Naive thymus-derived CD4-positive, alpha-beta T cell (primary cell): Measurements from ENCODE around the gene CHKB. TPM values are rescaled to one million over a fixed set of nuclear protein-coding genes. Genes with fewer than 3 reads are reported as not detected.

Experiments
- ATAC-seq: fragments of 150-1000 bp; cut with Tn5 transposase; 2 replicates; pipeline ENCODE4 v1.10.0; 2021; ENCODE audit warnings: mild to moderate bottlenecking, moderate library complexity
- CTCF ChIA-PET: fragments of 350-600 bp; sonication (Branson Sonifier 250); formaldehyde crosslinking; loops from one replicate; lab custom pipeline; 2021; ENCODE audit warnings: antibody characterized with exemption; lab: Charles Lee
- POLR2A ChIA-PET: fragments of 350-600 bp; sonication (Branson Sonifier 250); formaldehyde crosslinking; loops from one replicate; lab custom pipeline; 2021; ENCODE audit warnings: antibody characterized with exemption, inconsistent platforms; lab: Charles Lee
- DNase-seq, 9 donors: peaks; one replicate each; pipeline versions ENCODE4 v3.0.0 to v3.0.0-alpha.2; 2020 to 2022; ENCODE audit warnings: mixed read lengths in 1 of 9
- H3K27ac ChIP-seq: one replicate; pipeline ENCODE4 v1.7.0; 2013; ENCODE audit warnings: mild to moderate bottlenecking, low read depth, low read length, moderate library complexity
- H3K27me3 ChIP-seq, 2 donors: one replicate each; pipeline ENCODE4 v1.7.0; 2013; ENCODE audit warnings: low read length in 2 of 2, mild to moderate bottlenecking in 2 of 2, moderate library complexity in 2 of 2; ENCODE audit not compliant: control insufficient read depth in 2 of 2, insufficient read depth in 2 of 2
- H3K36me3 ChIP-seq, 3 experiments: 1 replicate in 2 of 3; 2 replicates in 1 of 3; pipeline ENCODE4 v1.7.0; 2013; ENCODE audit warnings: low read length in 3 of 3, mild to moderate bottlenecking in 3 of 3, moderate library complexity in 1 of 3; ENCODE audit not compliant: insufficient read depth in 3 of 3, control insufficient read depth in 2 of 3
- H3K4me1 ChIP-seq, 2 donors: one replicate each; pipeline ENCODE4 v1.7.0; 2013; ENCODE audit warnings: low read length in 2 of 2, mild to moderate bottlenecking in 2 of 2, moderate library complexity in 1 of 2; ENCODE audit not compliant: control insufficient read depth in 2 of 2, insufficient read depth in 2 of 2
- H3K4me3 ChIP-seq: 2 replicates; pipeline ENCODE4 v1.7.0; 2013; ENCODE audit warnings: mild to moderate bottlenecking, low read length
- H3K9me3 ChIP-seq, 3 experiments: 1 replicate in 2 of 3; 2 replicates in 1 of 3; pipeline ENCODE4 v1.7.0; 2013; ENCODE audit warnings: low read length in 3 of 3; ENCODE audit not compliant: control insufficient read depth in 2 of 3
- H3K27ac Mint-ChIP-seq, 9 donors: one replicate each; pipeline ENCODE4 v1.8.0; 2020 to 2022; ENCODE audit warnings: mixed read lengths in 9 of 9, mild to moderate bottlenecking in 8 of 9, moderate library complexity in 5 of 9, inconsistent platforms in 2 of 9
- H3K27me3 Mint-ChIP-seq, 5 donors: one replicate each; pipeline ENCODE4 v1.8.0; 2021 to 2022; ENCODE audit warnings: mixed read lengths in 5 of 5, mild to moderate bottlenecking in 1 of 5
- H3K36me3 Mint-ChIP-seq, 5 donors: one replicate each; pipeline ENCODE4 v1.8.0; 2020 to 2022; ENCODE audit warnings: mixed read lengths in 5 of 5, mild to moderate bottlenecking in 3 of 5, inconsistent platforms in 1 of 5
- H3K4me1 Mint-ChIP-seq, 7 donors: one replicate each; pipeline ENCODE4 v1.8.0; 2020 to 2022; ENCODE audit warnings: mixed read lengths in 7 of 7, mild to moderate bottlenecking in 3 of 7, inconsistent platforms in 1 of 7
- H3K4me3 Mint-ChIP-seq, 10 donors: one replicate each; pipeline ENCODE4 v1.8.0; 2020 to 2022; ENCODE audit warnings: mild to moderate bottlenecking in 10 of 10, mixed read lengths in 10 of 10, moderate library complexity in 6 of 10, inconsistent platforms in 2 of 10
- H3K9me3 Mint-ChIP-seq, 11 donors: one replicate each; pipeline ENCODE4 v1.8.0; 2020 to 2022; ENCODE audit warnings: mixed read lengths in 11 of 11, mild to moderate bottlenecking in 4 of 11, inconsistent platforms in 1 of 11, moderate library complexity in 1 of 11
- intact Hi-C, 2 donors: fragments of 100-400 bp; cut with micrococcal nuclease; formaldehyde crosslinking; loops; one replicate each; pipeline ENCODE4 v1.15.1; 2023
- polyA plus RNA-seq, 2 donors: library from polyadenylated mRNA; unstranded; fragments of 300-500 nt; fragmentation: Illumina TruSeq; gene quantifications; one replicate each; pipeline ENCODE4 v1.2.3, GENCODE V29; 2021
- total RNA-seq, 6 experiments: library from RNA in 5 of 6; stranded (reverse) in 5 of 6; gene quantifications; 1 replicate in 5 of 6; 2 replicates in 1 of 6; pipeline ENCODE4 v1.2.3 and lab custom pipeline; 2021 to 2026

Gene CHKB, protein sequence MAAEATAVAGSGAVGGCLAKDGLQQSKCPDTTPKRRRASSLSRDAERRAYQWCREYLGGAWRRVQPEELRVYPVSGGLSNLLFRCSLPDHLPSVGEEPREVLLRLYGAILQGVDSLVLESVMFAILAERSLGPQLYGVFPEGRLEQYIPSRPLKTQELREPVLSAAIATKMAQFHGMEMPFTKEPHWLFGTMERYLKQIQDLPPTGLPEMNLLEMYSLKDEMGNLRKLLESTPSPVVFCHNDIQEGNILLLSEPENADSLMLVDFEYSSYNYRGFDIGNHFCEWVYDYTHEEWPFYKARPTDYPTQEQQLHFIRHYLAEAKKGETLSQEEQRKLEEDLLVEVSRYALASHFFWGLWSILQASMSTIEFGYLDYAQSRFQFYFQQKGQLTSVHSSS
- 100 to 1,000 TPM; 121 to 214 (median 191) TPM for total RNA-seq
- 10 to 100 TPM; 24.2 to 29.4 TPM for polyA plus RNA-seq
- total RNA-seq (lab: John Stamatoyannopoulos, UW), result 3.8 reads per million, percentile 19 among the genes with 10 or more reads in this experiment

DNA sequence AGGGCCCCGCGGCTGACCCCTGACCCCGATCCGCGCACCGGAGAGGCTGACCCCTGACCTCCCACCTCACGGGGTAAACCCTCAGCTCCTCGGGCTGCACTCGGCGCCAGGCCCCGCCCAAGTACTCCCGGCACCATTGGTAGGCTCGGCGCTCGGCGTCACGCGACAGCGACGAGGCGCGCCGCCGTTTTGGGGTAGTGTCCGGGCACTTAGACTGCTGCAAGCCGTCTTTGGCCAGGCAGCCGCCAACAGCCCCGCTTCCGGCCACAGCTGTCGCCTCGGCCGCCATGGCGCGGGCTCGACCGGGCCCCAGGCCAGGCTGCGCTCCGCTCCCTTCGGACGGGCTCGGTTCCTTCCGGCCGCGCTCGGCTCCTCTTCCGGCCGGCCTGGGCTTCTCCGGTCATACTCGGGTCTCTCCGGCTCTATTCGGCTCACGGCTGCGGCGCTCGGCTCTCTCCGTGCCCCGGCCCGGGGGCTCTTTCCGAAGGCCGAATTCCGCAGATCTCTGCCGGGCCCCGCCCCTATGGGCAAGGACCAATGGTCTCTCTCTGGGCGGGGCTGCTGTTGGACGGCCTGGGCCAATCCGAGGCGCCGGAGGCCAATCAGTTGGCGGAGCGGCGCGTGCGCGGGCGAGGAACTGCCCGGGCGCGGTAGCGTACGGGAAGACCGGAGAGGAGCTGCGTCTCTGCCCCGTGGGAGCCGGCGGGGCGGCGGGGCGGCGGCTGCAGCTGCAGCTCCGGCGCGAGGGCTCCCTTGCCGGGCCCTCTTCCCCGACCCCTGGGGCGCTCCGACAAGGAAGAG, at the start of gene CHKB:
TSS of gene CHKB (minus strand) at position 357 of the 801 bp plus-strand sequence. CDS start at position 289, 68 bp downstream.
- Mint-ChIP-seq H3K4me3 (peak within 1 kb of the TSS; percentile 84 to 97 (median 92)), H3K9me3 (no peaks in the 10 kb centered on the region), H3K36me3 (peaks cover 0 to 12% (median 4%) of the 10 kb centered on the region in 5 donors), H3K27ac (peak within 1 kb of the TSS; percentile 84 to 96 (median 96)), H3K4me1 (peaks cover under 1 to 35% (median 18%) of the 10 kb centered on the region in 7 donors), H3K27me3 (no peaks in the 10 kb centered on the region)
- ATAC-seq (peak; percentile 97), DNase-seq (peak; percentile 95 to 99 (median 99))
- ChIA-PET CTCF (interaction anchor here (2.2 kb wide), 1 partner anchor 38 kb away, joined by 8 read pairs; no protein-coding TSS in a partner anchor), POLR2A (interaction anchor here (1.0 to 3.7 kb wide), 17 partner anchors 13 to 391 kb away, joined by 3 to 33 read pairs (median 4); partner anchors contain the start of genes ARSA, LMF2, NCAPH2 and SCO2)
- peaks cover 16 to 18% of the 10 kb centered on the region in 2 donors for H3K4me1 ChIP-seq
- H3K36me3 ChIP-seq, result peaks cover 0 to 25% (median 0%) of the 10 kb centered on the region in 3 experiments
- H3K27me3 ChIP-seq, result no peaks in the 10 kb centered on the region
- H3K4me3 ChIP-seq, result peak within 1 kb of the TSS; percentile 80
- no peaks in the 10 kb centered on the region for H3K9me3 ChIP-seq
- intact Hi-C loops, result loop anchor here (1.0 to 10.0 kb wide), 16 partner anchors 18 to 382 kb away; partner anchors contain the start of genes NCAPH2 (in 2 of the 2), SBF1 (in 2 of the 2), ARSA (in 1 of the 2) and MAPK11 (in 1 of the 2)
- peak within 1 kb of the TSS; percentile 99 for H3K27ac ChIP-seq

DNA sequence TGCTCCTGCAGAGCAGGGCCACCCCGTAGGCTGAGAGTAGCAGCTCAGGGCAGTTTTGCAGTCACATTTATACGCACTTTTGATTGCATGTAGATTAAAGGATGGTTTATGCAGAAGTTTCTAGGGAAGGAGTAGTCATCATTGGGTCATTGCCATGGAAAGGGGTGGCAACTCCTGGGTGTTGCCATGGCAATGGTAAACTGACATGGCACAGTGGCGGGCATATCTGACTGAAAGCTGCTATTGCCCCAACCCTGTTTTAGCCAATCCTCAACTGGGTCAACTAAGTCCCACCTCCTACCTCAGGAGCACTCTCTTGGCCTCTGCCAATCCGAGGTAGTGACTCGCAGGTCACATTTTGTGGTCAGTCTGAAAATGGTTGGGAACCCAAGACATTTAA, 47.7 kb upstream of the CHKB start:
- Mint-ChIP-seq H3K9me3 (no peaks in the 10 kb centered on the region), H3K4me3 (peak overlapping the region in 3 of 10 donors; percentile 45 to 64 (median 62)), H3K27ac (peak overlapping the region in 2 of 9 donors; percentile 26 to 90), H3K4me1 (peaks cover 19 to 25% (median 23%) of the 10 kb centered on the region in 7 donors), H3K27me3 (peaks cover 0 to 5% (median 0%) of the 10 kb centered on the region in 5 donors), H3K36me3 (peaks cover 0 to 3% (median 0%) of the 10 kb centered on the region in 5 donors)
- Histone ChIP-seq H3K27ac (no peak overlapping the region), H3K4me3 (no peak overlapping the region), H3K9me3 (no peaks in the 10 kb centered on the region), H3K27me3 (no peaks in the 10 kb centered on the region), H3K4me1 (peaks cover 10 to 15% of the 10 kb centered on the region in 2 donors), H3K36me3 (peaks cover 0 to 11% (median 0%) of the 10 kb centered on the region in 3 experiments)
- ChIA-PET CTCF (no interaction called here), POLR2A (interaction anchor here (2.4 kb wide), 1 partner anchor 9 kb away, joined by 8 read pairs; no protein-coding TSS in a partner anchor)
- ATAC-seq (no peak), DNase-seq (no peak)
- intact Hi-C loops, result no loop called here

DNA sequence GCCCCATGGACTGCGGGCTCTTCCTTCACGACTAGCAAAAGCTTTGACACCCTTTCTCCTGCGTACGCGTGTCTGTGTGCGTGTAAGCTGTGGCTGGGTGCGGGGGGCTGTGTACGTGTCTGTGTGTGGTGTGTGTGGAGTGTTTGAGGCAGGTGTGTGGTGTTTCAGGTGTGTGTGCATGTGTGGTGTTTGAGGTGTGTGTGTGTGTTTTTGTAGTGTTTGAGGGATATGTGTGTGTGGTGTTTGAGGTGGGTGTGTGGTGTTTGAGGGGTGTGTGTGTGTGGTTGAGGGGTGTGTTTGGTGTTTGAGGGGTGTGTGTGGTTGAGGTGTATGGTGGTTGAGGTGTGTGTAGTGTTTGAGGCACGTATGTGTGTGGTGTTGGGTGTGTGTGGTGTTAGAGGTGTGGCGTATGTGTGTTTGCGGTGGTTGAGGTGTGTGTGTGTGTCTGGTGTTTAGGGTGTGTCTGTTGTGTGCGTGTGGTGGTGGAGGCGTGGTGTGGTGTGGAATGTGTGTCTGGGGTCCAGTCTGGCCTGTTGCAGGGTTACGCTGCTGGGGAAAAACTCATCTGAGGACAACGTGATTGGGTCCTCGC, 46.0 kb upstream of the CHKB start:
- Histone ChIP-seq H3K36me3 (peaks cover 0 to 18% (median 0%) of the 10 kb centered on the region in 3 experiments), H3K27ac (peak overlapping the region; percentile 84), H3K9me3 (no peaks in the 10 kb centered on the region), H3K4me3 (peak overlapping the region; percentile 77), H3K4me1 (peaks cover 10 to 15% of the 10 kb centered on the region in 2 donors), H3K27me3 (no peaks in the 10 kb centered on the region)
- intact Hi-C loops, result loop anchor here (1.0 to 2.0 kb wide), 5 partner anchors 16 to 129 kb away; partner anchors contain the start of genes CHKB (in 1 of the 2) and SYCE3 (in 1 of the 2)
- DNase-seq (no peak), ATAC-seq (peak; percentile 21)
- Mint-ChIP-seq H3K27ac (peak overlapping the region; percentile 55 to 98 (median 91)), H3K36me3 (peaks cover 0 to 4% (median 3%) of the 10 kb centered on the region in 5 donors), H3K27me3 (peaks cover 0 to 1% (median 0%) of the 10 kb centered on the region in 5 donors), H3K4me3 (peak overlapping the region; percentile 87 to 99 (median 92)), H3K4me1 (peaks cover 18 to 25% (median 23%) of the 10 kb centered on the region in 7 donors), H3K9me3 (no peaks in the 10 kb centered on the region)
- ChIA-PET POLR2A (interaction anchor here (0.7 to 2.1 kb wide), 10 partner anchors 9 to 438 kb away, joined by 3 to 8 read pairs (median 4); partner anchors contain the start of genes CHKB, SCO2, SHANK3 and TYMP), CTCF (interaction anchor here (1.0 to 1.1 kb wide), 2 partner anchors 10 to 128 kb away, joined by 4 to 6 read pairs; no protein-coding TSS in a partner anchor)

DNA sequence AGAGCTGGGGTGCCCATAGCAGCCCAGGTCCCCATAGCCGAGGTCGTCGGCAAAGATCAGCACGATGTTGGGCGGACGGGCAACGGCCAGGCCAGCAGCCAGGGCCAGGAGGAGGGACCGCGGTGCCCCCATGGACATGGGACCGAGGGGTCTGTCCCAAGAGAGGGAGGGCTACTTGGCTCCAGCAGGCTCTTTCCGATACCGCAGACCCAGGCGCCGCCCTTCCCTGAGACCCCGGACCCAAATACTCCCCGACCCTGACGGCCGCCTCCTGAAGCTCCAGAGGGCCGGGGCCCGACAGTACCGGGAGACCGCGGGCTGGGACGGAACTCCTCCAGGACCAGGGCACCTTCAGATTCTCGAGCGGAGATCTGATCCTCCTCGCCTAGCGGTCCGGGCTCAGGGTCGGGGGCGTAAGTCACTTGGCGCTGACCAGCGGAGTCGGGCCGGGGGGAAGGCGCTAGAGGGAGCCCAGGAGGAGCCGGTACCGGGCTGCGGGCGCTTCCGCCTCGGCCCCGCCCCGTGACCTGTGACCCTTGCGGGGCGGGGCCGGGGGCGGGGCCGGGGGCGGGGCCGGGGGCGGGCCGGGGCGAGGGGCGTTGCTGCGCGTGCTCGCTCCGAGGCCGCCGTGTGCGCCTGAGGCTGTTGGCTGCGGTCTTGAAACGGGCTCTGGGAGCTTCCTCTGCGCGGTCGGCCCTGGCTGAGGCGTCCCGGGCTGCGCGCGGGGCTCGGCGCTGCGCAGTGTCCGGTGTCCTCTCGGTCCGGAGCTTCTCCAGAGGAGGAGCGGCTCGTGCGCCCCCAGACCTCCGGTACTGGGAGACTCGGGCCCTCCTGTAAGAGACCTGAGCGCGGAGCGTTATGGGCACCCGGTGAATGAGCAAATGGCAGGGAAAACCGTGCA, 45.2 kb upstream of the CHKB start, which contains the start of gene ARSA:
TSS of gene ARSA (minus strand) at position 511 of the 901 bp plus-strand sequence. CDS start at position 138, 373 bp downstream.
- peak within 1 kb of the TSS; percentile 87 to 99 (median 92) for H3K4me3 Mint-ChIP-seq
- no peaks in the 10 kb centered on the region for H3K9me3 ChIP-seq
- intact Hi-C loops, result loop anchor here (1.0 to 2.0 kb wide), 6 partner anchors 16 to 155 kb away; partner anchors contain the start of genes CHKB (in 1 of the 2) and SYCE3 (in 1 of the 2)
- peak within 1 kb of the TSS; percentile 90 for H3K27ac ChIP-seq
- H3K36me3 ChIP-seq, result peaks cover 0 to 18% (median 0%) of the 10 kb centered on the region in 3 experiments
- ATAC-seq, result peak; percentile 95
- peaks cover 19 to 30% (median 23%) of the 10 kb centered on the region in 7 donors for H3K4me1 Mint-ChIP-seq
- H3K36me3 Mint-ChIP-seq, result peaks cover 0 to 4% (median 3%) of the 10 kb centered on the region in 5 donors
- peaks cover 15 to 18% of the 10 kb centered on the region in 2 donors for H3K4me1 ChIP-seq
- CTCF ChIA-PET, result interaction anchor here (1.0 to 1.2 kb wide), 3 partner anchors 9 to 129 kb away, joined by 4 to 6 read pairs (median 5); partner anchors contain the start of gene SCO2
- H3K27me3 ChIP-seq, result no peaks in the 10 kb centered on the region
- H3K27me3 Mint-ChIP-seq, result no peaks in the 10 kb centered on the region
- peak within 1 kb of the TSS; percentile 75 to 98 (median 91) for H3K27ac Mint-ChIP-seq
- DNase-seq, result peak; percentile 63 to 82 (median 77)
- POLR2A ChIA-PET, result interaction anchor here (0.7 to 2.1 kb wide), 13 partner anchors 9 to 437 kb away, joined by 3 to 8 read pairs (median 3); partner anchors contain the start of genes CHKB, SCO2, SHANK3 and TYMP
- peak within 1 kb of the TSS; percentile 77 for H3K4me3 ChIP-seq
- H3K9me3 Mint-ChIP-seq, result no peaks in the 10 kb centered on the region
